ENCODE data around the gene PDE1C. TPM values are rescaled to one million over a fixed set of nuclear protein-coding genes. Genes with fewer than 3 reads are reported as not detected.

Gene PDE1C
- total RNA-seq, 1 experiment from 2014 or later = 14.1 TPM

DNA sequence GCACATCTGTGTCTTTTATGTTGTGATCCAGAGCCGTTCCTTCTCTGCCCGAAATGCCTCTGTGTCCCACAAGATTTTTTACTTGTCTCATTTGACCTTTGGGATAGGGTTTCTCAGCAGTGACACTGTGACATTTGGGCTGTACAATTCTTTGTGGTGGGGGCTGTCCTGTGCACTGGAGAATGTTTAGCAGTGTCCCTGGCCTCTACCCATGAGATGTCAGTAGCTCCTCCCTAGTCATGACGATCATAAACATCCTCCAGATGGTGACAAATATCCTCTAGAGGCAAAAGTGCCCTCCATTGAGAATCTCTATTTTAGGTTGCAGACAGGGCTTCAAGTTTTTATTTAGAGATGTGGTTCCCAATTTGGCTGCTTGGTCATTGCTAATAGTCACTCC lies 291.9 kb downstream of the PDE1C start:
- POLR2A ChIA-PET (ENCODE audit: unreplicated experiment) = no interaction called here

DNA sequence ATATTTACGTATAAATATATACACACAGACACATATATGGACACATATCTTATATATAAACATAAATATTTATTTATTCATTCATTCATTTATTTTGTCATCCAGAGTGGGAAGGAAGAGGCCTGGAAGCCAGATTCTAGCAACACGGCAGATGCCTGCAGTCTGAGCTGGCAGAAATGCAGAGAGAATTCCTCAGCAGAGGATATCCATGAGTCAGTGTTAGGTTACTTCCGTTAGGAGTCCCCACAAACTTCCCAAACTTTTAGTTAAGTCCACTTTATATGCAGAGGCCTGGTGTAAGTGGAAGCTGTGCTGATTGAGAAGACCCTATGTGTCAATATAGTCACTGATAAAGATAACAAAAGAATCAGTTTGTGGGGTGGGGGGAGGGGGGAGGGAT lies 293.6 kb downstream of the PDE1C start:
- Histone ChIP-seq H3K36me3 (ENCODE audit: low read depth, low read length) (no peaks in the 10 kb centered on the region), H3K9me3 (ENCODE audit: low read length) (no peaks in the 10 kb centered on the region), H3K4me1 (ENCODE audit: insufficient read depth, low read length) (peaks cover 16% of the 10 kb centered on the region), H3K4me3 (ENCODE audit: low read length) (no peak overlapping the region), H3F3A (ENCODE audit: low read length, unreplicated experiment) (no peaks in the 10 kb centered on the region), H2AFZ (ENCODE audit: low read length) (no peak overlapping the region), H3K4me2 (ENCODE audit: low read length) (no peak overlapping the region), H3K9ac (ENCODE audit: low read length) (no peak overlapping the region), H3K27ac (ENCODE audit: low read length) (no peak overlapping the region), H3K27me3 (ENCODE audit: low read length) (no peaks in the 10 kb centered on the region), H3K79me2 (ENCODE audit: low read length) (no peaks in the 10 kb centered on the region), H3K9me2 (replicated peaks; ENCODE audit: low read length) (no peaks in the 10 kb centered on the region), H4K20me1 (ENCODE audit: low read length) (no peaks in the 10 kb centered on the region)
- ChIA-PET POLR2A (ENCODE audit: unreplicated experiment) (no interaction called here), CTCF (interaction anchor here (0.8 kb wide), 1 partner anchor 428 kb away, joined by 3 read pairs; no protein-coding TSS in a partner anchor)
- intact Hi-C loops (cut with micrococcal nuclease) = loop anchor here (2.0 to 5.0 kb wide), 2 partner anchors 28 to 161 kb away; no protein-coding TSS in a partner anchor
- peak; percentile 98 for ATAC-seq
- TF ChIP-seq EZH2 (IDR thresholded peaks at IDR 0.05; ENCODE audit: low read length, unreplicated experiment) (no peak), EZH2phosphoT487 (IDR thresholded peaks at IDR 0.05; ENCODE audit: borderline replicate concordance, low read length) (no peak)
- TF ChIP-seq, protein P1, sequence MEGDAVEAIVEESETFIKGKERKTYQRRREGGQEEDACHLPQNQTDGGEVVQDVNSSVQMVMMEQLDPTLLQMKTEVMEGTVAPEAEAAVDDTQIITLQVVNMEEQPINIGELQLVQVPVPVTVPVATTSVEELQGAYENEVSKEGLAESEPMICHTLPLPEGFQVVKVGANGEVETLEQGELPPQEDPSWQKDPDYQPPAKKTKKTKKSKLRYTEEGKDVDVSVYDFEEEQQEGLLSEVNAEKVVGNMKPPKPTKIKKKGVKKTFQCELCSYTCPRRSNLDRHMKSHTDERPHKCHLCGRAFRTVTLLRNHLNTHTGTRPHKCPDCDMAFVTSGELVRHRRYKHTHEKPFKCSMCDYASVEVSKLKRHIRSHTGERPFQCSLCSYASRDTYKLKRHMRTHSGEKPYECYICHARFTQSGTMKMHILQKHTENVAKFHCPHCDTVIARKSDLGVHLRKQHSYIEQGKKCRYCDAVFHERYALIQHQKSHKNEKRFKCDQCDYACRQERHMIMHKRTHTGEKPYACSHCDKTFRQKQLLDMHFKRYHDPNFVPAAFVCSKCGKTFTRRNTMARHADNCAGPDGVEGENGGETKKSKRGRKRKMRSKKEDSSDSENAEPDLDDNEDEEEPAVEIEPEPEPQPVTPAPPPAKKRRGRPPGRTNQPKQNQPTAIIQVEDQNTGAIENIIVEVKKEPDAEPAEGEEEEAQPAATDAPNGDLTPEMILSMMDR (conservative IDR thresholded peaks at IDR 0.05; ENCODE audit: low read depth, low read length) = no peak
- no TSS peak for BruUV-seq (replicated peaks)
- peak; percentile 89 for DNase-seq

More for the DNA sequence above, 291.9 kb downstream of the PDE1C start:
- Histone ChIP-seq H3K9me3 (ENCODE audit: low read length) (no peaks in the 10 kb centered on the region), H4K20me1 (ENCODE audit: low read length) (no peaks in the 10 kb centered on the region), H3K27ac (ENCODE audit: low read length) (no peak overlapping the region), H3K4me1 (ENCODE audit: insufficient read depth, low read length) (peaks cover 22% of the 10 kb centered on the region), H2AFZ (ENCODE audit: low read length) (no peak overlapping the region), H3K9me2 (replicated peaks; ENCODE audit: low read length) (no peaks in the 10 kb centered on the region), H3K4me3 (ENCODE audit: low read length) (no peak overlapping the region), H3K27me3 (ENCODE audit: low read length) (no peaks in the 10 kb centered on the region), H3K9ac (ENCODE audit: low read length) (no peak overlapping the region), H3K79me2 (ENCODE audit: low read length) (no peaks in the 10 kb centered on the region), H3K36me3 (ENCODE audit: low read depth, low read length) (no peaks in the 10 kb centered on the region), H3F3A (ENCODE audit: low read length, unreplicated experiment) (no peaks in the 10 kb centered on the region), H3K4me2 (ENCODE audit: low read length) (no peak overlapping the region)
- CTCF ChIA-PET = interaction anchor here (0.5 kb wide), 1 partner anchor 438 kb away, joined by 3 read pairs; no protein-coding TSS in a partner anchor
- DNase-seq (no peak), ATAC-seq (no peak)
- no peak for TF ChIP-seq EZH2phosphoT487 (IDR thresholded peaks at IDR 0.05; ENCODE audit: borderline replicate concordance, low read length)
- TF ChIP-seq EZH2 (IDR thresholded peaks at IDR 0.05; ENCODE audit: low read length, unreplicated experiment) = no peak
- TF ChIP-seq, protein P1 (conservative IDR thresholded peaks at IDR 0.05; ENCODE audit: low read depth, low read length) = no peak
- BruUV-seq (replicated peaks) = no TSS peak
- intact Hi-C loops (cut with micrococcal nuclease) = loop anchor here (5.0 kb wide), 1 partner anchor 159 kb away; no protein-coding TSS in a partner anchor

DNA sequence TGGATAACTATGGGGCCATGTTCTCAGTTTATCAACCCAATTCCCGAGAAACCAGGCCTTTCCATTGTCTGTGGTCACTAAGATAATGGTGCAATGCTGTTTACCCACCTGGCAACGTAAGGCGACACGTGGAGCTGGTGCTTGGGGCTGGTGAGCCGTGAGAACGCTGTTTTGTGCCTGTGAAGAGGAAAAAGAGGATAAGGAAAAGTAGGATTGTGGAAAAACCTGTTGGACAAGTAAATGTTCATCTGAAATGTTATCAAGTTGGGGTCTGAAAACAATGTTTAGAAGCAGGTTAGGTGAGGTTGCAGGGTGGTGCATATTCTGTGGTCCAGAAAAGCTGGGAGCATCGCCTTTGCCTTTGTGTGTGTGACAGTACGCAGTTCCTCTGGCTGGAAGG lies 294.7 kb downstream of the PDE1C start:
- no peaks in the 10 kb centered on the region for H3F3A ChIP-seq (ENCODE audit: low read length, unreplicated experiment)
- no peak for ATAC-seq
- TF ChIP-seq EZH2 (IDR thresholded peaks at IDR 0.05; ENCODE audit: low read length, unreplicated experiment) = no peak
- TF ChIP-seq, protein P1 (conservative IDR thresholded peaks at IDR 0.05; ENCODE audit: low read depth, low read length) = no peak
- TF ChIP-seq EZH2phosphoT487 (IDR thresholded peaks at IDR 0.05; ENCODE audit: borderline replicate concordance, low read length) = no peak
- no peaks in the 10 kb centered on the region for H3K27me3 ChIP-seq (ENCODE audit: low read length)
- H3K9me2 ChIP-seq (replicated peaks; ENCODE audit: low read length) = no peaks in the 10 kb centered on the region
- peak; percentile 54 for DNase-seq
- no peaks in the 10 kb centered on the region for H3K9me3 ChIP-seq (ENCODE audit: low read length)
- peak overlapping the region; percentile 17; the same call in 1 of the 2 replicates for H3K27ac ChIP-seq (ENCODE audit: low read length)
- no peak overlapping the region for H2AFZ ChIP-seq (ENCODE audit: low read length)
- ChIA-PET POLR2A (ENCODE audit: unreplicated experiment) (no interaction called here), CTCF (no interaction called here)
- no peaks in the 10 kb centered on the region for H3K79me2 ChIP-seq (ENCODE audit: low read length)
- intact Hi-C loops (cut with micrococcal nuclease) = loop anchor here (5.0 kb wide), 1 partner anchor 162 kb away; no protein-coding TSS in a partner anchor
- H3K4me3 ChIP-seq (ENCODE audit: low read length) = no peak overlapping the region
- H3K36me3 ChIP-seq (ENCODE audit: low read depth, low read length) = no peaks in the 10 kb centered on the region
- no peak overlapping the region for H3K9ac ChIP-seq (ENCODE audit: low read length)
- BruUV-seq (replicated peaks) = no TSS peak
- 0 out of 2 replicates have a peak overlapping the region, but pooled peaks have one; percentile 4 for H3K4me2 ChIP-seq (ENCODE audit: low read length)
- no peaks in the 10 kb centered on the region for H4K20me1 ChIP-seq (ENCODE audit: low read length)
- peaks cover 16% of the 10 kb centered on the region for H3K4me1 ChIP-seq (ENCODE audit: insufficient read depth, low read length)
